HL-60/S4 treated with phorbol 12-myristate 13-acetate at 8.2 ng/mL for 4 days and 3 days (cell line): ENCODE results near the gene RPP14.
"Not testable (repeated sequence)": the region's sequence is repeated elsewhere in the genome, so short reads cannot be mapped to it uniquely, and the experiment has no call there.

ENCODE experiments used
- in situ Hi-C: fragments of 300-500 bp; cut with MboI; formaldehyde crosslinking; loops from 2 replicates; pipeline ENCODE4 v1.15.0; 2022; ENCODE audit warnings: low sequenced_read_pairs

RPP14 gene

DNA sequence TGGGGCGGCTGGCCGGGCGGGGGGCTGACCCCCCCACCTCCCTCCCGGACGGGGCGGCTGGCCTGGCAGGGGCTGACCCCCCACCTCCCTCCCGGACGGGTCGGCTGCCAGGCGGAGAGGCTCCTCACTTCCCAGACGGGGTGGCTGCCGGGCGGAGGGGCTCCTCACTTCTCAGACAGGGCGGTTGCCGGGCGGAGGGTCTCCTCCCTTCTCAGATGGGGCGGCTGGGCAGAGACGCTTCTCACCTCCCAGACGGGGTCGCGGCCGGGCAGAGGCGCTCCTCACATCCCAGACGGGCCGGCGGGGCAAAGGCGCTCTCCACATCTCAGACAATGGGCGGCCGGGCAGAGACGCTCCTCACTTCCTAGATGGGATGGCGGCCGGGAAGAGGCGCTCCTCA, 15.6 kb upstream of the RPP14 start:
- in situ Hi-C loops = not testable (repeated sequence)

- in situ Hi-C loops = no loop called here
Measured at GRCh38 chr3:58291671-58292338, 14.2 kb upstream of the RPP14 start.

GRCh38 chr3:58292866-58293265, 13.2 kb upstream of the RPP14 start:
- in situ Hi-C loops = no loop called here

DNA sequence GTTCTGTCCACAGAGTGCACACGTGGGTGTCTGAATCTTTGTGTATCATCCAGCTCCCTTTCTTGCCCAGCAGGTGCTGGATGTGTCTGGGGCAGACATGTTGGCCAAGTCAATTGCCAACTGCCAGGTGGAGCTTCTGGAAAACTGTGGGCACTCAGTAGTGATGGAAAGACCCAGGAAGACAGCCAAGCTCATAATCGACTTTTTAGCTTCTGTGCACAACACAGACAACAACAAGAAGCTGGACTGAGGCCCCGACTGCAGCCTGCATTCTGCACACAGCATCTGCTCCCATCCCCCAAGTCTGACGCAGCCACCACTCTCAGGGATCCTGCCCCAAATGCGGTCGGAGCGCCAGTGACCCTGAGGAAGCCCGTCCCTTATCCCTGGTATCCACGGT, 12.5 kb upstream of the RPP14 start:
- in situ Hi-C loops = no loop called here

DNA sequence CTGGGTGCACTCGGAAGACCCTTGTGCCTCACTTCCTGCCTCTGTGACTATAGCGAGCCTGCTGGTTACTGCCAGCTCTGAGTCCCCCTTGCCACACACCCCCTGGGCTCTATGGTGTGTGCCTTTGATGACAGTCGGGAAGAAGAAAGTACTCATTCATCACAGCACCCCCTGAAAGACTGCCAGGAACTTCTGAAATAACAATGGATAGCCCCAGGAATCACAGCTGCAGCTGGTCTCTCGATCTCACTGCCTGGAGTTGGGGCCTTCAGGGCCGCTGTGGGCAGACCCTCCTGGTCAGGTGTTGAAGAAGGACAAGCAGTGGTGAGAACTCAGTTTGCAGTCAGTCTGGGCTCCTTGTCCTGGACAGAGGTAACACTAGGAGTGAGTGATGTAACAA, 9.8 kb upstream of the RPP14 start:
- in situ Hi-C loops = no loop called here

DNA sequence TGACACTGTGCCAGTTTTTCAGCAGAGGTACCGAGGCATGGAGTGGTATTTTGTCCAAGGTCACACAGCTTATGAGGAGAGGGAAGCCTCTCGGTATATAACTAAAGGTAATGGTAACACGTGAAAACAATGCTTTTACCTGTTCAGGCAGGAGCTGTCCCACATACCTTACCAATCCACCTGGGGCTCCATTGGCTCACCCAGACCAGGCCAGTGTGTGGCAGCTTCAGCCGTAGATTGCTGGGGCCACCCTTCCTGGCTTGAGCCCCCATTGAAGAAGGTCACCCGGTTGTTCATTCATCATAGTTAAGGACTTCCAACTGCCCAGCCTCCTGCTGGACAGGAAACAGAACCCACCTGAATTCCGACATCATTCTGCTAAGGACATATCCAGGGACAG, 9.2 kb upstream of the RPP14 start:
- in situ Hi-C loops = no loop called here

DNA sequence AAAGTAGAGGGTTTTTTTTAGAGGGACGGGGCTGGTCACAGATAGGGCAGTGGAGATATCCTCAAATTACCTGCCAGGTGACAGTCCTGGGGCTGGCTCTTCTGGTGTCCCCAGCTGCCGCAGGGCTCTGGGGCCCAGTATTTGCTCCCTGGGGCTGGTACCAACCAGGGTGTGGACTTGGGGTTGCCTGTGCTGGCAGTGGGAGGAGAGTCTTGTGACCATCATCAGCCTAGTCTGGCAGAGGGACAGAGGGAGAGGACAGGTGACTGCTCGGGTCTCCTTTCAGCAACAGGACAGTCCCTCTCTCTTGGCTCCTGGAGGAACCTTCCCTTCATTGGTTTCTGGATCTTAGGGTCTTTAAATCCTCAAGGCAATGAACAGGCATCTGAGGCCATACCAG, 7.9 kb upstream of the RPP14 start:
- in situ Hi-C loops = no loop called here

- in situ Hi-C loops = no loop called here
Measured at GRCh38 chr3:58299075-58299474, 7.0 kb upstream of the RPP14 start.

DNA sequence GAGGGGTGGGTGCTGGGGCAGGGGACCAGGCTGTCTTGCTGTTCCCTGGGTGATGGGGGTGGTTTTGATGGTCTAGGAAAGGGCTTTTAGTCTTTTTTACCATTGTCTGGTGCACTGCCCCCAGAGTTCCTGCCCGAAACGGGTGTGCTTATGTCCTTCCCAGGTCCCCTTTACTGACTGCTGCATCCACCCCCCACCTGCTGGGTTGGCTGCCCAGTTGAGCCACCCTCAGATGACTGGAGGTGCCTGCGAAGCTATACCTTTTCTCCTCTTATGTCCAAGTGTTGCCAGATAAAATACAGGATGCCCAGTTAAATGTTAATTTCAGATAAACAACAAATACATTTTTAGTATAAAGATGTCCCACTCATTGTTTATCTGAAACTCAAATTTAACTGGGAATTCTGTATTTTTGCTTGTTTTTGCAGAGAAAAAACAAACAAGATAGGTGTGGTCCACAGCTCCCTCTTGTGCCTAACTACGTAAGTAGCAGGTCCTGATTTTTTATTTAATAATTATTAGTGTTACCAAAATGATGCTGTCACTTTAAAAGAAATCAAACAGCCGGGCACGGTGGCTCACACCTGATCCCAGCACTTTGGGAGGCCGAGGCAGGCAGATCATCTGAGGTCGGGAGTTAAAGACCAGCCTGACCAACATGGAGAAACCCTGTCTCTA, 6.1 kb upstream of the RPP14 start:
- in situ Hi-C loops = loop anchor here (10.0 to 25.0 kb wide), 2 partner anchors 115 to 337 kb away; no protein-coding TSS in a partner anchor

GRCh38 chr3:58307639-58308215, 1.7 kb downstream of the RPP14 start:
- in situ Hi-C loops = loop anchor here (10.0 to 25.0 kb wide), 2 partner anchors 123 to 330 kb away; no protein-coding TSS in a partner anchor

- in situ Hi-C loops = loop anchor here (10.0 to 25.0 kb wide), 2 partner anchors 124 to 329 kb away; no protein-coding TSS in a partner anchor
Measured at GRCh38 chr3:58308728-58309127, 2.7 kb downstream of the RPP14 start.

DNA sequence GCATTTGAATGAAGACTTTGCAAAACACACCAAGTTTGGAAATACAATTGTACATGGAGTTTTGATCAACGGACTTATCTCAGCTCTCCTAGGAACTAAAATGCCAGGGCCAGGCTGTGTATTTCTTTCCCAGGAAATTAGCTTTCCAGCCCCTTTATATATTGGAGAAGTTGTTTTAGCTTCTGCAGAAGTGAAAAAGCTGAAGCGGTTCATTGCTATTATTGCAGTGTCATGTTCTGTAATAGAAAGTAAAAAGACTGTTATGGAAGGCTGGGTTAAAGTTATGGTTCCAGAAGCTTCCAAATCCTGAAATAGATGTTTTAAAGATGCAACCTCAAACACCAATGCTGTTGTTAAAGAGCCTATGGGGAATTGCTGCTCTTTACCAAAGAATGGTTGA, 11.8 kb downstream of the RPP14 start:
- in situ Hi-C loops = loop anchor here (25.0 kb wide), 1 partner anchor 319 kb away; no protein-coding TSS in a partner anchor

GRCh38 chr3:58321791-58322190, 15.7 kb downstream of the RPP14 start:
- in situ Hi-C loops = loop anchor here (10.0 to 25.0 kb wide), 2 partner anchors 93 to 316 kb away; no protein-coding TSS in a partner anchor

GRCh38 chr3:58322793-58323192, 16.7 kb downstream of the RPP14 start:
- in situ Hi-C loops = loop anchor here (10.0 to 25.0 kb wide), 2 partner anchors 92 to 315 kb away; no protein-coding TSS in a partner anchor

DNA sequence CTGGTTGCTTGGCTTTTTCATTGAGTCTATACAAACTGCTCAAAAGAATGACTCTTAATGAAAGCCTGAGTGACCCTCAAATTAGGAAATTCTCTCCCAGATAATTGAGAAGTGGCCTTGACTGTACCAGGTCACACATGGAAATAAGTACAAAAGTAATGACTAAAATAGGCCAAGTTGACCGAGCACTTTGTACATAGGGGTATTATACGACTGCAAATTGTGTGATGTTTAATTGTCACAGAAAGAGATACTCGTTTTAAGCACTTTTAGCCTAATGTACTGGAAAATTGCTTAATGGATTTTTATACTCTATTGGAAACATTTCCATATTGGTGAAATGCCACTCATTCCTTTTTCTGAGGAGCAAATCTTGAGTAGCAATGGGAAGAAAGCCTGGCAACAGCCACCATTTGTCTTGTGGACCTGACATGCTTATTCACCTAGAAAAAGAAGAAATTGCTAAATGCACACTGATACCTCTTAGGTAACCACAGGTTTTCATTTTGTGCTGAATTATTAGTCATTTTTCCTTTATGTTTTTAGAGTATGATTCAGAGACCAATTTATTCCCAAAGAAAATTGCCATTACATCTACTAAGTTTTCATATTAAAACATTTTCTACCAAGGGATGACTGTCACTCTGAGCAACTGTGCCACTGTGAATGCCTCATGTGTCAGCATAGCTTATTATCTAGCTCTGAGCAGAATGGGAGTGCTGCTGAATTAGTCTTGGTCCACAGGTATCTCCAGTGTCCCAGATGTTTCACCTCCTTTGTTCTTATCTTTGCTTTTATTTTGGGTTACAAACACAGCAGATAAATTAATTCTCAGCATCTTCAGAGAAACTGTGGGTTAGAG, 17.7 kb downstream of the RPP14 start:
- in situ Hi-C loops = loop anchor here (10.0 to 25.0 kb wide), 2 partner anchors 91 to 314 kb away; no protein-coding TSS in a partner anchor

DNA sequence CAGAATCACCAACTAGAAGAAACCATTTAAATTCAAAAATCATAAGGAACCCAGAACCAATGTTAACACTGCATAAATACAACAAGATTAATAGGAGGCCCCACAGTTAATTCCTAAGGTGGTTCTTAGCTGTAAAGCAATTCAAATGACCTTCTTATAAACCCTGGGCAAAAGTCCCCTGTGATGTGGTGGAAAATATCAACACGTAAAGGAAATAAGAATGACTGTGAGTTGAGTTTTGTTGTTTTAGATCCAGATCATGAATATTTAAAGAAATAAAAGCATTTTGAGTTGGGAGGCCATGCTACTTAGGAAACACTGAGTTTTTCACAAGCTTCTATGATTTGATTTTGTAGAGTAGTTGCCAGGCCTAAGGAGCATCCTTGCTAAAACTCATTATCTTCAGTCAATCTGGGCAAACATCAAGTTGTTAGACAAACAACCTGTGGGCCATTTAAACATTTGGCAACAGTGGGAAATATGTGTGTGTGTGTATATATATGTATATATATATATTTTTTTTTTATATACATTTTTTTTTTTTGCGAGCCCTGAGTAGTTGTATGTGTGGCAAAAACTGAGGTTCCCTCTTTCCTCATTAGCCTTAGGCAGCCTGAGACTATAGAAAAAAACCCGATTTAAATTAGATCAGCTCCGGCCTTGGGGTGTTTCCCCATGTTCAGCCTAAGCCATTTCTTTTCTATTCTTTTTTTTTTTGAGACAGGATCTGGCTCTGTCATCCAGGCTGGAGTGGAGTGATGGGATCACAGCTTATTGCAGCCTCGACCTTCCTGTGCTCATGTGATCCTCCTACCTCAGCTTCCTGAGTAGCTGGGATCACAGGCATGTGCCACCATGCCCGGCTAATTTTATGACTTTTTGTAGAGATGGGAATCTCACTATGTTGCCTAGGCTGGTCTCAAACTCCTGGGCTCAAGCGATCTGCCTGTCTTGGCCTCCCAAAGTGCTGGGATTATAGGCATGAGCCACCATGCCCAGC, 18.6 kb downstream of the RPP14 start:
- in situ Hi-C loops = loop anchor here (10.0 to 25.0 kb wide), 2 partner anchors 90 to 313 kb away; no protein-coding TSS in a partner anchor

DNA sequence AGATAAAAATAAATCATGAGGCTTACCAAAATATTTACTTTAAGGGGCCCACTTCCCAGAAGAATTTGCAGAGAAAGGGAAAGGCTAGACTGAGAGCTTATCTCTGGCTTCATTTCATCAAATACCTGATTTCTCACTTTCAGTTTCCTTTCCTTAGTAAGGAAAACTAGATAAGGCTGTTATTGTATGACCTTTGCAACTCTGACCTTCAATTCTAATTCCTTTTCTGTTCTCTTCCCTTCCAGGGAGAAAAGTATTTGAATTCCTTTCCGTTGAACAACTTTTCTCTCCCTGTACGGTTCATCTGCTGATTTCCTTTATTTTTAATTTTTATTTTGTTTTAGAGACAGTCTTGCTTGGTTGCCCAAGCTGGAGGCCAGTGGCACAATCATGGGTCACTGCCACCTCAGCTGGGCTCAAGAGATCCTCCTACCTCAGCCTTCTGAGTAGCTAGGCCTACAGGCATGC, 19.5 kb downstream of the RPP14 start:
- in situ Hi-C loops = loop anchor here (10.0 kb wide), 1 partner anchor 89 kb away; no protein-coding TSS in a partner anchor

- in situ Hi-C loops = loop anchor here (10.0 kb wide), 1 partner anchor 88 kb away; no protein-coding TSS in a partner anchor
Measured at GRCh38 chr3:58326267-58326900, 20.3 kb downstream of the RPP14 start.
